HepG2 (cell line): ENCODE data around the gene PRPSAP2.

Experiments
- BRD4 ChIP-seq: sonication (generic); formaldehyde crosslinking; IDR thresholded peaks from 2 replicates; pipeline ENCODE4 v1.4.0; 2020; ENCODE audit warnings: missing genetic modification reagents
- JUNB ChIP-seq: sonication (generic); formaldehyde crosslinking; IDR thresholded peaks from 2 replicates; pipeline ENCODE4 v1.8.0; 2022; ENCODE audit warnings: missing genetic modification reagents, mild to moderate bottlenecking, borderline replicate concordance

DNA sequence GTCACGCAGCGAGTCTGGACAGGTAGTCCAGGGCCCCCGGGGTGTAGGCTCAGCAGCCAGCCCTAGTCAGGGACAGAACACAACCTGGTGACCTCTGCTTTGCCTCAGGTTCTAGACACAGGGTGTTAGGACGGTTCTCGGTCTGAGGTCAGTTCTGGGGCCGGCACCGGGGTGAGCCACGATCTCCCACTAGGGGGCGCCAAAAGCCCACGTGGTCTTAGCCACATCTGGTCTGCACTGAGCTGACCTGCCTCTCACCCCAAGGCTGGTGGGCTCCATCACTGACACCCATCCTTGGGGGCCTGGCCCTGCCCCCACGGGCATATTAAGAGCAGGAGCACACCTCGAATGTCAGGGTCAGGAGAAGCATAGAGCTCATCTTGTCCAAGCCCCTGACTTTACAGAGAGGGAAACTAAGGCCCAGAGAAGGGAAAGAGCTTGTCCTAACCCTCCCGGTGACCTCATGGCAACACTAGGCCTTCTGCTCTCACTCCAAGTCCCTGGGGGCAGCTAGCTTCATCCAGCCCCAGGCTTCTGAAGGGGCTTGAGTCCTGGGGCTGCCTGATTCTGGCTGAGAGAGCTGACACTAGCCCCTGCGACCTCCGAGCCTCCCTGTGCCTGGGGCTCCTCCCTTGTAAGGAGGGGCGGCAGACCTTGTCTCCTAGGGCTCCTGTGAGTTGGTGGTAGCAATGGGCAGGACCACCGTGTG is 103.0 kb downstream of the PRPSAP2 start:
- TF ChIP-seq JUNB (CRISPR knock-in tag): no peak
- TF ChIP-seq BRD4 (CRISPR knock-in tag): no peak
